ENCODE data around the gene RBL1.
A peak's percentile ranks its signal among the peaks of the same experiment; 100 is the strongest.

Gene RBL1

GRCh38 chr20:37095599-37096414 is at the start of gene RBL1:
TSS of gene RBL1 (minus strand) at chr20:37095997. CDS start at chr20:37095928, 69 bp downstream.
- Mint-ChIP-seq H3K36me3 (ENCODE audit: low read depth) (peaks cover 23% of the 10 kb centered on the region), H3K9me3 (no peaks in the 10 kb centered on the region), H3K27me3 (ENCODE audit: low read depth, poor library complexity) (peaks cover 3% of the 10 kb centered on the region), H3K27ac (peak within 1 kb of the TSS; percentile 100), H3K4me3 (peak within 1 kb of the TSS; percentile 97), H3K4me1 (peaks cover 28% of the 10 kb centered on the region)
- TF ChIP-seq, protein P1, sequence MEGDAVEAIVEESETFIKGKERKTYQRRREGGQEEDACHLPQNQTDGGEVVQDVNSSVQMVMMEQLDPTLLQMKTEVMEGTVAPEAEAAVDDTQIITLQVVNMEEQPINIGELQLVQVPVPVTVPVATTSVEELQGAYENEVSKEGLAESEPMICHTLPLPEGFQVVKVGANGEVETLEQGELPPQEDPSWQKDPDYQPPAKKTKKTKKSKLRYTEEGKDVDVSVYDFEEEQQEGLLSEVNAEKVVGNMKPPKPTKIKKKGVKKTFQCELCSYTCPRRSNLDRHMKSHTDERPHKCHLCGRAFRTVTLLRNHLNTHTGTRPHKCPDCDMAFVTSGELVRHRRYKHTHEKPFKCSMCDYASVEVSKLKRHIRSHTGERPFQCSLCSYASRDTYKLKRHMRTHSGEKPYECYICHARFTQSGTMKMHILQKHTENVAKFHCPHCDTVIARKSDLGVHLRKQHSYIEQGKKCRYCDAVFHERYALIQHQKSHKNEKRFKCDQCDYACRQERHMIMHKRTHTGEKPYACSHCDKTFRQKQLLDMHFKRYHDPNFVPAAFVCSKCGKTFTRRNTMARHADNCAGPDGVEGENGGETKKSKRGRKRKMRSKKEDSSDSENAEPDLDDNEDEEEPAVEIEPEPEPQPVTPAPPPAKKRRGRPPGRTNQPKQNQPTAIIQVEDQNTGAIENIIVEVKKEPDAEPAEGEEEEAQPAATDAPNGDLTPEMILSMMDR (IDR thresholded peaks at IDR 0.05): no peak
- peak; percentile 84 for DNase-seq

GRCh38 chr20:37144856-37145404 is 49.1 kb upstream of the RBL1 start:
- Mint-ChIP-seq H3K27ac (no peak overlapping the region), H3K9me3 (peaks cover 7% of the 10 kb centered on the region), H3K36me3 (ENCODE audit: low read depth) (peaks cover 48% of the 10 kb centered on the region), H3K27me3 (ENCODE audit: low read depth, poor library complexity) (no peaks in the 10 kb centered on the region), H3K4me1 (no peaks in the 10 kb centered on the region), H3K4me3 (no peak overlapping the region)
- no peak for DNase-seq
- TF ChIP-seq, protein P1 (IDR thresholded peaks at IDR 0.05): no peak

DNA sequence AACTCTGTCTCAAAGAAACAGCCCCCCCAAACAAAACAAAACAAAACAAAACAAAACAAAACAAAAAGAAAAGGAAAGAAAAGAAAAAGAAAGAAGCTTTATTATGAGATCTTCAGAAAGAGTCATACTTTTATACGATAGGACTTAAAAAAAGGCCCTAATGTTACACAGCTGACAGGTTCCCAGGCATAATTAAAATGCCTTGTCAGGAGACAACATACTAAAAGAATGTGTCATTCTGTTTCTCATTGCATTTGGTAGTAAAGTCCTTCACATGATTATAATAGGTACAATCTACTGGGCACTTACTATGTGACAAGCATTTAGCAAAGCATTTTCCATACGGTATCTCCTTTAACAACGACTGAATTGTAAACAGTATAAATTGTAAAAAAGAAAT is 46.9 kb upstream of the RBL1 start:
- H3K27ac Mint-ChIP-seq: no peak overlapping the region
- TF ChIP-seq, protein P1 (IDR thresholded peaks at IDR 0.05): no peak
- DNase-seq: no peak
- H3K27me3 Mint-ChIP-seq (ENCODE audit: low read depth, poor library complexity): no peaks in the 10 kb centered on the region
- no peak overlapping the region for H3K4me3 Mint-ChIP-seq
- H3K36me3 Mint-ChIP-seq (ENCODE audit: low read depth): peaks cover 35% of the 10 kb centered on the region
- H3K9me3 Mint-ChIP-seq: no peaks in the 10 kb centered on the region
- no peaks in the 10 kb centered on the region for H3K4me1 Mint-ChIP-seq

GRCh38 chr20:37137547-37137946 is 41.8 kb upstream of the RBL1 start:
- peaks cover 8% of the 10 kb centered on the region for H3K36me3 Mint-ChIP-seq (ENCODE audit: low read depth)
- H3K4me1 Mint-ChIP-seq: no peaks in the 10 kb centered on the region
- no peak for DNase-seq
- H3K9me3 Mint-ChIP-seq: no peaks in the 10 kb centered on the region
- TF ChIP-seq, protein P1 (IDR thresholded peaks at IDR 0.05): no peak
- peaks cover 2% of the 10 kb centered on the region for H3K27me3 Mint-ChIP-seq (ENCODE audit: low read depth, poor library complexity)
- no peak overlapping the region for H3K27ac Mint-ChIP-seq
- no peak overlapping the region for H3K4me3 Mint-ChIP-seq

DNA sequence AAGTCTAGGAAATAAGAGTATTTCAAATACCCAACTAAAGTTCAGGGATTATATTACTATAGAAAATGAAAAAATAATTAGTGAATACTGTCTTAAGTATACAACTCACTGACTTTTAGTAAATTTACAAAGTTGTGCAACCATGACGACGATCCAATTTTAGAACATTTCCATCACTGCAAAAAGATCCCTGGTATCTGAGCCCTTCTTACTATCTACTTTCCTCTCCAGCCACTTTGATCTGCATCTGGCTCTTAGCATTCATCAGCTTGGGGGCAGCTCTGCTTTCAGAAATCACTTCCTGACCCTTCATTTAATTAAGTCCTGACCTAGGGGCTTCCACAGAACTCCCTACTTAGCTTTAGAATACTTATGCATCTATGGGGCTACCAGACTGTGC is 38.2 kb upstream of the RBL1 start:
- no peak for DNase-seq
- TF ChIP-seq, protein P1 (IDR thresholded peaks at IDR 0.05): no peak
- Mint-ChIP-seq H3K9me3 (no peaks in the 10 kb centered on the region), H3K4me3 (no peak overlapping the region), H3K4me1 (no peaks in the 10 kb centered on the region), H3K27me3 (ENCODE audit: low read depth, poor library complexity) (peaks cover 2% of the 10 kb centered on the region), H3K36me3 (ENCODE audit: low read depth) (no peaks in the 10 kb centered on the region), H3K27ac (no peak overlapping the region)

Data from nephron progenitor cell (in vitro differentiated cells).